ENCODE results near the gene ADGRD2.

The ADGRD2 gene

DNA sequence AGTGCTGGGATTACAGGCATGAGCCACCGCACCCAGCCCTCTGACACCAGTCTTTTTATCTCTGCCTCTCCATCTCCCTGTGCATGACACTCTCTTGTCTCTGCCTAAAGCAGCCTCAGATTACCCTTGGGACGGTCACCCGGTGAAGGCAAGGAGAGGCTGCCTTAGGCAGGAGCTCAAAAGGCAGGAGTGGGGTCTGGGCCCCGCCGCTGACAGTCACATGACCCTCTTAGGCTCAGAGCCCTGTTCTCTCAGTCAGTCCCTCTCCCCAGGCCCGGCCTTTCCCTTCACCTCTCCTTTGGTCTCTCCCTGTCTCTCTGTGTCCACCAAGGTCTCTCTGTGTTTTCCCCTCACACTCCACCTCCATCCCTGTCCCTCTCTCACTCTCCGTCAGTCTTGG lies 22.5 kb downstream of the ADGRD2 start:
- TF ChIP-seq CTCF (IDR thresholded peaks at IDR 0.05; ENCODE audit: borderline replicate concordance, insufficient read depth, low read depth, low read length), result no peak
- H3K4me3 ChIP-seq (ENCODE audit: low read depth, low read length), result no peak overlapping the region

GRCh38 chr9:124473310-124473709 lies 23.1 kb downstream of the ADGRD2 start:
- TF ChIP-seq CTCF (IDR thresholded peaks at IDR 0.05; ENCODE audit: borderline replicate concordance, insufficient read depth, low read depth, low read length), result no peak
- H3K4me3 ChIP-seq (ENCODE audit: low read depth, low read length), result no peak overlapping the region

GRCh38 chr9:124474151-124474550 lies 23.9 kb downstream of the ADGRD2 start:
- TF ChIP-seq CTCF (IDR thresholded peaks at IDR 0.05; ENCODE audit: borderline replicate concordance, insufficient read depth, low read depth, low read length), result no peak
- H3K4me3 ChIP-seq (ENCODE audit: low read depth, low read length), result no peak overlapping the region

GRCh38 chr9:124475158-124475867 lies 25.1 kb downstream of the ADGRD2 start:
- 0 out of 2 replicates have a peak, but pooled peaks have one; percentile 7 for TF ChIP-seq CTCF (IDR thresholded peaks at IDR 0.05; ENCODE audit: borderline replicate concordance, insufficient read depth, low read depth, low read length)
- no peak overlapping the region for H3K4me3 ChIP-seq (ENCODE audit: low read depth, low read length)

GRCh38 chr9:124475868-124476690 lies 25.8 kb downstream of the ADGRD2 start:
- TF ChIP-seq CTCF (IDR thresholded peaks at IDR 0.05; ENCODE audit: borderline replicate concordance, insufficient read depth, low read depth, low read length), result no peak

GRCh38 chr9:124477211-124477647 lies 27.0 kb downstream of the ADGRD2 start:
- H3K4me3 ChIP-seq (ENCODE audit: low read depth, low read length), result no peak overlapping the region

More at GRCh38 chr9:124475868-124476690, 25.8 kb downstream of the ADGRD2 start:
- no peak overlapping the region for H3K4me3 ChIP-seq (ENCODE audit: low read depth, low read length)

More at GRCh38 chr9:124477211-124477647, 27.0 kb downstream of the ADGRD2 start:
- no peak for TF ChIP-seq CTCF (IDR thresholded peaks at IDR 0.05; ENCODE audit: borderline replicate concordance, insufficient read depth, low read depth, low read length)

All from GM12875 (cell line).